Upper lobe of left lung (tissue), 4 donors: ENCODE measurements around the gene CREBRF.

Experiments used
- EP300 ChIP-seq, 4 donors: sonication (generic); formaldehyde crosslinking; IDR thresholded peaks; one replicate each; pipeline ENCODE4 v1.5.1; 2017; ENCODE audit warnings: antibody characterized with exemption in 4 of 4, control low read depth in 2 of 4
- POLR2A ChIP-seq, 4 donors: fragments of 450-650 bp; IDR thresholded peaks; one replicate each; pipeline ENCODE4 v1.5.1; 2016 to 2017; ENCODE audit warnings: antibody characterized with exemption in 4 of 4, mild to moderate bottlenecking in 2 of 4
- POLR2AphosphoS5 ChIP-seq, 2 donors: sonication (generic); formaldehyde crosslinking; IDR thresholded peaks; one replicate each; pipeline ENCODE4 v1.5.1; 2017; ENCODE audit warnings: antibody characterized with exemption in 2 of 2
- TF ChIP-seq, protein P1 (sequence below), 6 experiments: fragments of 450-650 bp in 4 of 6; fragments of 200-600 bp in 2 of 6; sonication (generic) in 2 of 6; IDR thresholded peaks; one replicate each; pipeline ENCODE4 v1.5.1; 2016 to 2019; ENCODE audit warnings: antibody characterized with exemption in 6 of 6

DNA sequence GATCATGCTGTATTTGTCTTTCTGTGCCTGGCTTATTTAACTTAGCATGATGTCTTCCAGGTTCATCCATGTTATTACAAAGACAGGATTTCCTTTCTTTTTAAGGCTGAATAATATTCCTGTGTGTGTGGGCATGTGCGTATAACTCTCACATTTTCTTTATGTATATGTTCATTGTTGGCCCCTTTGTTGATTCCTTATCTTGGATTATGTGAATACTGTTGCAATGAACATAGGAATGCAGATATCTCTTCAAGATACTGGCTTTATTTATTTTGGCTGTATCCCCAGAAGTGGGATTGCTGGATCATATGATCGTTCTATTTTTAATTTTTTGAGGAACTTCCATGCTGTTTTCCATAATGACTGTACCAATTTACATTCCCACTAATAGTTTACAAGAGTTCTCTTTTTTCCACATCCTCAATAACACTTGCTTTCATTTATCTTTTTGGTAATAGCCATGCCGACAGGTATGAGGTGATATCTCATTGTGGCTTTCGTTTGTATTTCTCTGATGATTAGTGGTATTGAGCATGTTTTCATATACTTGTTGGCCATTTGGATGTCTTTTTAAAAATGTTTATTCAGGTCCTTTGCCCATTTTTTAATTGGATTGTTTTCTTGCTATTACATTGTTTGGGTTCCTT, 38.0 kb downstream of the CREBRF start:
- TF ChIP-seq, protein P1, sequence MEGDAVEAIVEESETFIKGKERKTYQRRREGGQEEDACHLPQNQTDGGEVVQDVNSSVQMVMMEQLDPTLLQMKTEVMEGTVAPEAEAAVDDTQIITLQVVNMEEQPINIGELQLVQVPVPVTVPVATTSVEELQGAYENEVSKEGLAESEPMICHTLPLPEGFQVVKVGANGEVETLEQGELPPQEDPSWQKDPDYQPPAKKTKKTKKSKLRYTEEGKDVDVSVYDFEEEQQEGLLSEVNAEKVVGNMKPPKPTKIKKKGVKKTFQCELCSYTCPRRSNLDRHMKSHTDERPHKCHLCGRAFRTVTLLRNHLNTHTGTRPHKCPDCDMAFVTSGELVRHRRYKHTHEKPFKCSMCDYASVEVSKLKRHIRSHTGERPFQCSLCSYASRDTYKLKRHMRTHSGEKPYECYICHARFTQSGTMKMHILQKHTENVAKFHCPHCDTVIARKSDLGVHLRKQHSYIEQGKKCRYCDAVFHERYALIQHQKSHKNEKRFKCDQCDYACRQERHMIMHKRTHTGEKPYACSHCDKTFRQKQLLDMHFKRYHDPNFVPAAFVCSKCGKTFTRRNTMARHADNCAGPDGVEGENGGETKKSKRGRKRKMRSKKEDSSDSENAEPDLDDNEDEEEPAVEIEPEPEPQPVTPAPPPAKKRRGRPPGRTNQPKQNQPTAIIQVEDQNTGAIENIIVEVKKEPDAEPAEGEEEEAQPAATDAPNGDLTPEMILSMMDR (IDR thresholded peaks at IDR 0.05) = no peak
- TF ChIP-seq POLR2A (IDR thresholded peaks at IDR 0.05) (no peak), EP300 (IDR thresholded peaks at IDR 0.05) (peak in 1 of 4 donors; percentile 39), POLR2AphosphoS5 (IDR thresholded peaks at IDR 0.05) (no peak)
